PC-3 (cell line): ENCODE data around the gene TP63.

Source experiments
- CTCF ChIP-seq: fragments of 300-600 bp; sonication (generic); conservative IDR thresholded peaks from 2 replicates; pipeline ENCODE4 v1.5.1; 2017; ENCODE audit warnings: antibody characterized with exemption, low read depth, mild to moderate bottlenecking, low read length
- EZH2phosphoT487 ChIP-seq: fragments of 300-600 bp; sonication (generic); IDR thresholded peaks from 2 replicates; pipeline ENCODE4 v1.6.1; 2018; ENCODE audit warnings: mild to moderate bottlenecking, antibody characterized with exemption, low read length, borderline replicate concordance

DNA sequence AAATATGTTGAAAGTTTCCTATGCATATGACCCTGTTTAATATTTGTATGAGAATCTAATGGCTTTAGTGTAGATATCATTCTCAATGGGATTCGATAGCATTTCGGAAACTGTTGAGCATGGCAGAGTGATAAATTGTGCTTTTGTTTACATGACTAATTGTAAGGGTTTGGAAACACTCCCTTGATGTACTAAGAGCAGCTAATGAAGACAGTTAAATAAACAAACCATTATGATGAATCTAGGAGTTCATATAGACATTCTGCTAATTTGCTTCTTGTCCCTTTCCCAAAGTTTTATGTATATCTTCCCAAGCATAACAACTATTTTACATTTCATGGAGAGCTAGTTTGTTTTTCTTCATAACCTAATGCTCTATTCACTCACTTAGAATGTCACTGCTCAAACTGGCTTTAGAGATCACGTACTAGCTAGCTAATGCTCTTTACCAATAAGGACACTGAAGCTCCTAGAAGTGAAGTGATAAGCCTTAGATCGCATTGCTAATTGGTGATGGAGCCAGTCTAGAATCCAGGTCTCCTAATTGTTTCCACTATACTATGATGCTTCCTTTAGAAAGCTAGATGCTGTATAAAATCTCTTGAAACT lies 140.8 kb downstream of the TP63 start:
- TF ChIP-seq CTCF (no peak), EZH2phosphoT487 (no peak)
